SJCRH30 (cell line): ENCODE data around the gene ZBTB8A. TPM values are rescaled to one million over a fixed set of nuclear protein-coding genes. Genes with fewer than 3 reads are reported as not detected.
A peak's percentile ranks its signal among the peaks of the same experiment; 100 is the strongest.

Experiments used
- DNase-seq, 2 experiments: peaks; one replicate each; pipeline ENCODE4 v3.0.0-alpha.2; 2015 to 2020
- H3K27ac ChIP-seq: fragments of 250-450 bp; sonication (Bioruptor Pico); 2 replicates; pipeline ENCODE4 v1.5.1; 2020; ENCODE audit warnings: mild to moderate bottlenecking, moderate library complexity
- H3K27me3 ChIP-seq: fragments of 250-450 bp; sonication (Bioruptor Pico); 2 replicates; pipeline ENCODE4 v1.5.1; 2020; ENCODE audit warnings: mild to moderate bottlenecking, moderate library complexity
- H3K36me3 ChIP-seq: fragments of 250-450 bp; sonication (Bioruptor Pico); 2 replicates; pipeline ENCODE4 v1.5.1; 2020; ENCODE audit warnings: mild to moderate bottlenecking, moderate library complexity
- H3K4me1 ChIP-seq: fragments of 250-450 bp; sonication (Bioruptor Pico); 2 replicates; pipeline ENCODE4 v1.5.1; 2020; ENCODE audit warnings: mild to moderate bottlenecking, moderate library complexity
- H3K4me3 ChIP-seq: fragments of 250-450 bp; sonication (Bioruptor Pico); 2 replicates; pipeline ENCODE4 v1.5.1; 2020; ENCODE audit warnings: mild to moderate bottlenecking, moderate library complexity
- H3K9me3 ChIP-seq: fragments of 250-450 bp; sonication (Bioruptor Pico); replicated peaks from 2 replicates; pipeline ENCODE4 v1.5.1; 2020; ENCODE audit warnings: mild to moderate bottlenecking, moderate library complexity
- total RNA-seq: library from RNA; depleted of rRNA; stranded (reverse); fragments of >200 nt; shearing (Covaris generic); gene quantifications from 2 replicates; pipeline ENCODE4 v1.2.3, GENCODE V29; 2014; rRNA removed

ZBTB8A gene
- total RNA-seq = 8.9 and 9.2 TPM in 2 replicates

DNA sequence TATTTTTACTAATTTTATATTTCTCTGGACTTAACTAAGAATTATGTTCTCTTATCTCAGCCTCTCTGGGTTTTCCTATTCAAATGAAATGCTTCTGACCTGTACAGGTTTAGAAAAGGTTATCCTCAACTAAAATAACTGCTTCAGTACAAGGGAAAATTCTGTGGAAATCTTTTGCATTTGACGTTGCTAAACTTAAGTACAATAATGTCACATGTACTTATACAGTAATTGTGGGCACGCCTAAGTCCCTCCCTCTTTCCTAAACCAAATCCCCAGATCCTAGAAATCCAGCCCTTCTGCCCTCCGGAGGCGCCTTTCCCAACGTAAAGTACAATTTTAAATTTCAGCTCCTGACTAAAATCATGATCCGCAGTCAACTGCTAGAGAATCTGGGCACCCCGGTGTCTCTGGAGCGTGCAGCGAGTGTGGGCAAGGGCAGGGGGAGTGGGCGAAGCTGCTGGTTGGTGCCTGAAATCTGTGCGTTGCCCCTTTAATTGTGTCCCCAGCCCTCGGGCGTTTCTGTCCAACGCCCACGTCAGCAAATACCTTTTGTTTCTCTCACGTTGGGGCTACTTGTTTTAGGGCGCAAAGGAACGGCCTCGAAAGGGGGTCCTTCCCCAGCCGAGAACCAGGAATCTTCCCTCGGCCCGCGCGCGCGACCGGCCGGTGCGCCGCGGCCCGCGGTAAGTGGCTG is at the start of gene ZBTB8A:
TSS of gene ZBTB8A (plus strand) at position 541 of the 697 bp plus-strand sequence. CDS start 53,505 bp downstream, outside the sequence.
- peak; percentile 69 to 80 for DNase-seq
- peak within 1 kb of the TSS; percentile 15; the same call in 1 of the 2 replicates for H3K27ac ChIP-seq
- peak within 1 kb of the TSS; percentile 63 for H3K4me3 ChIP-seq
- 0 out of 2 replicates have a peak, but pooled peaks cover 2% of the 10 kb centered on the region for H3K36me3 ChIP-seq
- H3K27me3 ChIP-seq = no peaks in the 10 kb centered on the region
- H3K4me1 ChIP-seq = 0 out of 2 replicates have a peak, but pooled peaks cover 4% of the 10 kb centered on the region
- no peaks in the 10 kb centered on the region for H3K9me3 ChIP-seq

DNA sequence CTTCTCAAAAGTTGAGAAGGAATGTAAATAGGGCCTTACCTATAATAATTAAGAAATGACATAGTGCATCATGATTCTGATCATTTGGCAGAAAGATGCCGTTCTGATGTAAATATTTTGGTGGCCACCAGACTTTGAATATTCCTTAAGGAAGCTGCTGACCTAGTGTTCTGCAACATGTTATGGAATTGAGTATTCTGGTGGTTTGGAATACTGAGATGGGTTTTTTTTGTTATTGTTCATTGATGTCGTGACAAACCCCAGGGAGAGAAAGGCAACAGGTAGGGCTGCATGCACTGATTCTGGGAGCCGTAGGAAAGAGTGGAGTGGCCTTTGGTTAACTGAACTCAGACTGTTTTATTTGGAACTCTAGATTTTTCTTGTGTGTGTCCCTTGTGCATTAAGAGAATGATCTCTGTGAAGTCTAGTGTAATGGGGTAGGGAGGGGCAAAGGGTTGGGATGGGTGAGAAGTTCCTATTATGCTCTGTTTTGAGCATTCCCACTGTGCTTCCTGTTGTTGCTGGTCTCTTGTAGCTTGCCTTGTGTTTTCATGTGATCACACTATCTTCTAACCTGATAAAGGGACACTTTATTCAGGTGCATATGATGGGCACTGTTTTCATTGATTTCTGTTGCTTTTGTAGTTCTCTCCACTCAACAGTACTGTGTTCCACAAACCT is 49.3 kb upstream of the ZBTB8A start:
- Histone ChIP-seq H3K27ac (no peak overlapping the region), H3K27me3 (peaks cover 12% of the 10 kb centered on the region), H3K9me3 (no peaks in the 10 kb centered on the region), H3K36me3 (no peaks in the 10 kb centered on the region), H3K4me3 (no peak overlapping the region), H3K4me1 (peaks cover 17% of the 10 kb centered on the region)
- DNase-seq = no peak

DNA sequence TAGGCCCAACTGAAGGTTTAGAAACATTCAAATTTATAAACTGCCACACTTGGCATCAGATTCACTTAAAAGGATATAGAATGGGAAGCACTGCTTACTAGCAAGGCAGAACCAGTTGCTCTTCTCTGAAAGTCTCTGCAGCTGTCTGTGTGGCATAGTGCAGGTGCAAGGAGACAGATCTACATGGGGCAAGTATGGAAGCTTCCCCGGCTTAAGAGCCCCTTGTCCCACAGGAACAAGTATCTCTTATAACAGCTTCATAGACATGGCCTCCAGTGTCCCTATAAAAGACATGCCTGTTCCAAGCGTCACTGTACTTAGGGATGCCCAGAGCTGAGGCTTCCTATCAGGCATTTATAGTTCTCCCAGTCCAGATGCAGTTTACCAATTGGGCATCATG is 47.8 kb upstream of the ZBTB8A start:
- no peak for DNase-seq
- no peaks in the 10 kb centered on the region for H3K9me3 ChIP-seq
- H3K27me3 ChIP-seq = peaks cover 7% of the 10 kb centered on the region
- H3K4me1 ChIP-seq = peaks cover 17% of the 10 kb centered on the region
- H3K4me3 ChIP-seq = no peak overlapping the region
- no peaks in the 10 kb centered on the region for H3K36me3 ChIP-seq
- no peak overlapping the region for H3K27ac ChIP-seq

GRCh38 chr1:32494196-32494595 is 45.0 kb upstream of the ZBTB8A start:
- Histone ChIP-seq H3K4me3 (no peak overlapping the region), H3K4me1 (peaks cover 17% of the 10 kb centered on the region), H3K9me3 (no peaks in the 10 kb centered on the region), H3K27ac (no peak overlapping the region), H3K36me3 (no peaks in the 10 kb centered on the region), H3K27me3 (no peaks in the 10 kb centered on the region)
- peak; percentile 34 to 59 for DNase-seq

DNA sequence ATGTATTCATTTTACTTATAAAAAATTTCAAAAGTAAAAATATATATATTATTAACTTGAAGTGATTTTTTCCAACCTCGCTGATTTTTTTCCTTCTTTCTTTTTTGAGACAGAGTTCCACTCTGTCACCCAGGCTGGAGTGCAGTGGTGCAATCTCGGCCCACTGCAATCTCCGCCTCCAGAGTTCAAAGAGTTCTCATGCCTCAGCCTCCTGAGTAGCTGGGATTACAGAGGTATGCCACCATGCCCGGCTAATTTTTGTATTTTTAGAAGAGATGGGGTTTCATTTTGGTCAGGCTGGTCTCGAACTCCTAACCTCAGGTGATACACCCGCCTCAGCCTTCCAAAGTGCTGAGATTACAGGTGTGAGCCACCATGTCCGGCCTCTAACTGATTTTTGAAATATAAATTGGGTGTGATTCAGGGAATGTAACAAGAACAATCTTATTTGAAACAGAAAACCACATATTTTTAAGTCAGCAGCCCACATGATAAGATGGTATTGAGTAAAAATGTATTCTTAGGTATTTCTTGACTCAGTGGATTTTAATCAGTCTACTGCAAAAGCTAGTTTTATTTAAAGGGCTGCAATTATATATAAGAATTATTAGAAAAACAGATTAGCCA is 44.4 kb upstream of the ZBTB8A start:
- no peak for DNase-seq
- Histone ChIP-seq H3K36me3 (no peaks in the 10 kb centered on the region), H3K27me3 (no peaks in the 10 kb centered on the region), H3K4me3 (no peak overlapping the region), H3K27ac (no peak overlapping the region), H3K9me3 (no peaks in the 10 kb centered on the region), H3K4me1 (peaks cover 17% of the 10 kb centered on the region)

GRCh38 chr1:32496127-32496526 is 43.1 kb upstream of the ZBTB8A start:
- no peaks in the 10 kb centered on the region for H3K9me3 ChIP-seq
- H3K27ac ChIP-seq = no peak overlapping the region
- peak in 1 of 2 experiments; percentile 29 for DNase-seq
- peak overlapping the region; percentile 28 for H3K4me3 ChIP-seq
- H3K36me3 ChIP-seq = no peaks in the 10 kb centered on the region
- peaks cover 17% of the 10 kb centered on the region for H3K4me1 ChIP-seq
- H3K27me3 ChIP-seq = no peaks in the 10 kb centered on the region

DNA sequence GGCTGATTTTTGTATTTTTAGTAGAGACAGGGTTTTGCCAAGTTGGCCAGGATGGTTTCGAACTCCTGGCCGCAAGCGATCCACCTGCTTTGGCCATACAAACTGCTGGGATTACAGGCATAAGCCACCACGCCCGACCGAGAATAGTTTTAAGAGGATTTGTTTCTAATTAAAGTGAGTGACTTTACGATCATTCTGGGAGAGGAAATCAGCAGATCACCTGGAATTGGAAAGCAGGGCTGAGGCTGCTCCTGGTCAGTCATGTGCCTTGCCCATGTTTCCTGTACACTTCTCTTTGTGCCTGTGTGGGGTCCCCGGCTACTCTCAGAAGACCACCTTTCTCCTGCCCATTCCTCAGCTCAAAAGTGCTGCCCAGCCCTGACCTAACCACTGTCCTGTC is 40.5 kb upstream of the ZBTB8A start:
- Histone ChIP-seq H3K4me1 (peaks cover 8% of the 10 kb centered on the region), H3K36me3 (no peaks in the 10 kb centered on the region), H3K9me3 (no peaks in the 10 kb centered on the region), H3K4me3 (no peak overlapping the region), H3K27me3 (no peaks in the 10 kb centered on the region), H3K27ac (no peak overlapping the region)
- no peak for DNase-seq

DNA sequence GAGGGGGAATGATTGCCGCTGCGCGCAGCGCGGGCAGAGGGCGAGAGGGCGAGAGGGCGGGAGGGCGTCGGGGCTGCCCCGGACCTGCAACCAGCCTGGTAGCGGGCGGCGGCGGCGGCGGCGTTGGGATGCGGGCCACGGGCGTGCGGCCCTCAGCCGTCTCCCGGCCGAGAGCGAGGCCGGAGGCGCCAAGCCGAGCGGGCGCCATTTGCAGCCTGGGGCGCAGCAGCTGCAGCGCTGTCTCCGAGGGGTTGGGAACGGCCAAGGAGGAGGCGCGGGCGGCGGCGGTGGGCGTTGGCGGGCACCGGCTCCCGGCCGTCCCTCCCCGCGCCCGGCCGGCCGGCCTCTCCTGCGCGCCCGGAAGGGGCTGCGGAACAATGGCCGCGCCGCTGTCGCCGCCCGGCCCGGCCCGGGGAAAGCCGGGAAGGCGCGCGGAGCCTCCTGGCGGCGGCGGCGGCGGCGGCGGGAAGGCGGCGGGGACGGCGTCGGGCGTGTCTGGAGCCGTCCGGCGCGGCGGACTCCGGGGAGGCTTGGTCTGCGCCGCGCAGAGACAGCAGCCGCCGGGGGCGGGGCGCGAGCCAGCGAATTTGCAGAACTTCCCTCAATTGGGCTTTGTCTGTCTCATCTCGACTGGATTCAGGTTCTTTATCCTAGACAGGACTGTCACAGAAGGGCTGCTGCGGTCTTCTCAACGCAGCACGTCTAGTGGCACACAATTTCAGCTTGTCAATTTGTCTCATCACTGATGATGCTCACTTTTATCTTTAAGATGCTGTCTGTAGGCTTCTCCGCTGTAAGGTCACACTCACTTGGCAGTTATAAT is 38.6 kb upstream of the ZBTB8A start:
- H3K9me3 ChIP-seq = no peaks in the 10 kb centered on the region
- H3K4me3 ChIP-seq = peak overlapping the region; percentile 86
- 0 out of 2 replicates have a peak, but pooled peaks cover 1% of the 10 kb centered on the region for H3K27me3 ChIP-seq
- DNase-seq = peak; percentile 74 to 75
- H3K4me1 ChIP-seq = no peaks in the 10 kb centered on the region
- H3K27ac ChIP-seq = peak overlapping the region; percentile 52
- no peaks in the 10 kb centered on the region for H3K36me3 ChIP-seq

- Histone ChIP-seq H3K4me1 (no peaks in the 10 kb centered on the region), H3K27ac (no peak overlapping the region), H3K9me3 (no peaks in the 10 kb centered on the region), H3K27me3 (0 out of 2 replicates have a peak, but pooled peaks cover 5% of the 10 kb centered on the region), H3K36me3 (no peaks in the 10 kb centered on the region), H3K4me3 (no peak overlapping the region)
- no peak for DNase-seq
Observed at GRCh38 chr1:32501865-32502264, 37.4 kb upstream of the ZBTB8A start.

DNA sequence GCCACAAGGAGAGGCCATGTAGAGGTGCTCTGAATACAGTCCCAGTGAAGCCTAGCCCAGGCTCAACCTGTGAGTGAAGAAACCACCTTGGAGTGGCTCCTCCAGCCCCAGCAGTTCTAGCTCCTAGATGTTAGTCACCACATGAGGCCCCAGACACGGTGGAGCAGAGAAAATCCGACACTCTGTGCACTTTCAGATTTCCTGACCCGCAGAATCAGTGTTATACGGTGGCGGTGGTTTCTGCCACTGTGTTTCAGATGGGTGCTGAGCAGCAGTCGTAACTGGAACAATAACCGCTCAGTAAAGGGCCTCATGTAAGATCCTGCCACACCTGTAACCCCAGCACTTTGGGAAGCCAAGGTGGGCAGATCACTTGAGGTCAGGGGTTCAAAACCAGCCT is 36.1 kb upstream of the ZBTB8A start:
- Histone ChIP-seq H3K27ac (no peak overlapping the region), H3K4me3 (no peak overlapping the region), H3K27me3 (0 out of 2 replicates have a peak, but pooled peaks cover 5% of the 10 kb centered on the region), H3K36me3 (no peaks in the 10 kb centered on the region), H3K4me1 (no peaks in the 10 kb centered on the region), H3K9me3 (no peaks in the 10 kb centered on the region)
- DNase-seq = no peak

DNA sequence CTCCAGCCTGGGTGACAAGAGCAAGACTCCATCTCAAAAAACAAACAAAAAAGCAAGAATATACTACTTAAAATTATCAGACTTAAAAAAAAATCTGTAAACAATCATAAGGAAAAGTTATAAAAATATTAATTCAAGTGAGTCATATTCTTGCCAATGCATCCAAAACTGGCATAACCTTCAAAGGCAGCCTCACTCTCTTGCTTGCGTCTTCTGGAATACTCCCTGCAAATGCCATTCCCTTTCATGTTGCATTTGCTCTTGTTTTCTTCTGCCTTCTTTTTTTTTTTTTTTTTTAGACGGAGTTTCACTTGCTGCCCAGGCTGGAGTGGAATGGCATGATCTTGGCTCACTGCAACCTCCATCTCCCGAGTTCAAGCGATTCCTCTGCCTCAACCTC is 32.2 kb upstream of the ZBTB8A start:
- Histone ChIP-seq H3K36me3 (no peaks in the 10 kb centered on the region), H3K4me1 (no peaks in the 10 kb centered on the region), H3K9me3 (no peaks in the 10 kb centered on the region), H3K4me3 (no peak overlapping the region), H3K27me3 (0 out of 2 replicates have a peak, but pooled peaks cover 5% of the 10 kb centered on the region), H3K27ac (no peak overlapping the region)
- DNase-seq = no peak

GRCh38 chr1:32508761-32509160 is 30.5 kb upstream of the ZBTB8A start:
- Histone ChIP-seq H3K27ac (no peak overlapping the region), H3K36me3 (no peaks in the 10 kb centered on the region), H3K9me3 (no peaks in the 10 kb centered on the region), H3K4me1 (no peaks in the 10 kb centered on the region), H3K27me3 (0 out of 2 replicates have a peak, but pooled peaks cover 5% of the 10 kb centered on the region), H3K4me3 (no peak overlapping the region)
- DNase-seq = no peak

GRCh38 chr1:32509939-32510338 is 29.3 kb upstream of the ZBTB8A start:
- no peaks in the 10 kb centered on the region for H3K9me3 ChIP-seq
- H3K27ac ChIP-seq = no peak overlapping the region
- no peaks in the 10 kb centered on the region for H3K36me3 ChIP-seq
- H3K4me1 ChIP-seq = no peaks in the 10 kb centered on the region
- no peak for DNase-seq
- H3K4me3 ChIP-seq = no peak overlapping the region
- H3K27me3 ChIP-seq = 0 out of 2 replicates have a peak, but pooled peaks cover 5% of the 10 kb centered on the region

DNA sequence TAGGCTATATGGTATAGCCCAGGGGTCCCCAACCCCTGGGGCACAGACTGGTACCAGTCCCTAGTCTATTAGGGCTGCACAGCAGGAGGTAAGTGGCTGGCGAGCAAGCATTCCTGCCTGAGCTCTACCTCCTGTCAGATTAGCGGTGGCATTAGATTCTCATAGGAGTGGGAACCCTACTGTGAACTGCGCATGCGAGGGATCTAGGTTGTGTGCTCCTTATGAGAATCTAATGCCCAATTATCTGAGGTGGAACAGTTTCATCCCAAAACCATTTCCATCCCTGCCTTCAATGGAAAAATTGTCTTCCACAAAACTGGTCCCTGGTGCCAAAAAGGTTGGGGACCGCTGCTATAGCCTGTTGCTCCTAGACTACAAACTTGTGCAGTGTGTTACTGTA is 22.8 kb upstream of the ZBTB8A start:
- DNase-seq = no peak
- Histone ChIP-seq H3K4me3 (no peak overlapping the region), H3K27me3 (no peaks in the 10 kb centered on the region; the same call in 1 of the 2 replicates), H3K27ac (no peak overlapping the region), H3K9me3 (no peaks in the 10 kb centered on the region), H3K4me1 (no peaks in the 10 kb centered on the region), H3K36me3 (no peaks in the 10 kb centered on the region)
